IMR-90 (cell line): Measurements from ENCODE around the gene COX6A2. TPM values are rescaled to one million over a fixed set of nuclear protein-coding genes. Genes with fewer than 3 reads are reported as not detected.
A peak's percentile ranks its signal among the peaks of the same experiment; 100 is the strongest.

ENCODE experiments used
- ATAC-seq: fragments of 200-7000 bp; cut with Tn5 transposase; 2 replicates; pipeline ENCODE4 v1.9.1; 2020; ENCODE audit warnings: low read depth, mild to moderate bottlenecking, moderate library complexity
- BruUV-seq: library from RNA; stranded (reverse); fragments of 400-500 nt; replicated peaks from 2 replicates; lab custom pipeline; 2021; lab: Mats Ljungman, UMichigan
- CTCF ChIA-PET: fragments of 300-600 bp; formaldehyde crosslinking; extraction: SDS; loops from one replicate; lab custom pipeline; 2021; ENCODE audit warnings: antibody characterized with exemption; lab: Yijun Ruan, JAX
- POLR2A ChIA-PET: fragments of 300-600 bp; sonication (Branson Sonifier 250); formaldehyde crosslinking; loops from one replicate; lab custom pipeline; 2022; ENCODE audit warnings: antibody characterized with exemption; ENCODE audit not compliant: unreplicated experiment; lab: Charles Lee
- DNase-seq: peaks from one replicate; pipeline ENCODE4 v3.0.0; 2013
- H2AFZ ChIP-seq: replicated peaks from 2 replicates; pipeline ENCODE3; 2013; ENCODE audit warnings: low read length, mild to moderate bottlenecking; ENCODE audit not compliant: poor library complexity
- H2AK5ac ChIP-seq: 2 replicates; pipeline ENCODE4 v1.6.1; 2013; ENCODE audit warnings: low read depth, low read length, inconsistent platforms
- H2AK9ac ChIP-seq: replicated peaks from 2 replicates; pipeline ENCODE3; 2013; ENCODE audit warnings: mild to moderate bottlenecking, low read depth, low read length, moderate library complexity; ENCODE audit not compliant: poor library complexity
- H2BK120ac ChIP-seq: 2 replicates; pipeline ENCODE4 v1.6.1; 2013; ENCODE audit warnings: low read depth, low read length, inconsistent platforms
- H2BK15ac ChIP-seq: 3 replicates; pipeline ENCODE4 v1.6.1; 2013; ENCODE audit warnings: low read depth, low read length, inconsistent platforms
- H2BK20ac ChIP-seq: 2 replicates; pipeline ENCODE4 v1.6.1; 2013; ENCODE audit warnings: low read depth, mild to moderate bottlenecking, inconsistent platforms, low read length, moderate library complexity
- H2BK5ac ChIP-seq: 2 replicates; pipeline ENCODE4 v1.6.1; 2013; ENCODE audit warnings: mild to moderate bottlenecking, low read depth, low read length, inconsistent platforms; ENCODE audit not compliant: poor library complexity, severe bottlenecking
- H3K14ac ChIP-seq: replicated peaks from 2 replicates; pipeline ENCODE4 v1.6.1; 2013; ENCODE audit warnings: low read depth, low read length, inconsistent platforms
- H3K18ac ChIP-seq: 2 replicates; pipeline ENCODE4 v1.6.1; 2013; ENCODE audit warnings: low read depth, low read length, control low read depth
- H3K23ac ChIP-seq: 2 replicates; pipeline ENCODE4 v1.6.1; 2013; ENCODE audit warnings: low read depth, low read length, inconsistent platforms
- H3K27ac ChIP-seq: 2 replicates; pipeline ENCODE4 v1.5.1; 2013; ENCODE audit warnings: mild to moderate bottlenecking, control low read depth, low read length; ENCODE audit not compliant: insufficient read depth
- H3K27me3 ChIP-seq: 2 replicates; pipeline ENCODE4 v1.6.1; 2013; ENCODE audit warnings: low read length; ENCODE audit not compliant: control insufficient read depth, insufficient read depth
- H3K36me3 ChIP-seq: 2 replicates; pipeline ENCODE4 v1.6.1; 2013; ENCODE audit warnings: low read length, mixed read lengths; ENCODE audit not compliant: control insufficient read depth, insufficient read depth
- H3K4ac ChIP-seq: 2 replicates; pipeline ENCODE4 v1.6.1; 2013; ENCODE audit warnings: low read depth, low read length, inconsistent platforms
- H3K4me1 ChIP-seq: 2 replicates; pipeline ENCODE4 v1.6.1; 2013; ENCODE audit warnings: low read length, mixed read lengths; ENCODE audit not compliant: control insufficient read depth, insufficient read depth
- H3K4me2 ChIP-seq: 2 replicates; pipeline ENCODE4 v1.6.1; 2013; ENCODE audit warnings: low read depth, mild to moderate bottlenecking, control low read depth, low read length, moderate library complexity
- H3K4me3 ChIP-seq: 2 replicates; pipeline ENCODE4 v1.5.1; 2013; ENCODE audit warnings: low read depth, mild to moderate bottlenecking, control low read depth, low read length, moderate library complexity; ENCODE audit not compliant: insufficient read depth
- H3K56ac ChIP-seq: 2 replicates; pipeline ENCODE4 v1.6.1; 2013; ENCODE audit warnings: low read length, inconsistent platforms; ENCODE audit not compliant: insufficient read depth; ENCODE audit errors: extremely low read depth
- H3K79me1 ChIP-seq, 2 experiments: 2 replicates each; pipeline ENCODE4 v1.6.1; 2013; ENCODE audit warnings: low read length in 2 of 2, inconsistent platforms in 1 of 2, low read depth in 1 of 2
- H3K9ac ChIP-seq: 2 replicates; pipeline ENCODE4 v1.6.1; 2013; ENCODE audit warnings: low read depth, low read length, control low read depth
- H3K9me1 ChIP-seq: 2 replicates; pipeline ENCODE4 v1.6.1; 2013; ENCODE audit warnings: low read length, inconsistent platforms; ENCODE audit not compliant: insufficient read depth
- H3K9me3 ChIP-seq: 2 replicates; pipeline ENCODE4 v1.6.1; 2013; ENCODE audit warnings: low read length; ENCODE audit not compliant: control insufficient read depth, insufficient read depth
- H4K20me1 ChIP-seq: 2 replicates; pipeline ENCODE4 v1.6.1; 2013; ENCODE audit warnings: low read length, inconsistent platforms; ENCODE audit not compliant: insufficient read depth
- H4K5ac ChIP-seq: 2 replicates; pipeline ENCODE4 v1.6.1; 2013; ENCODE audit warnings: mild to moderate bottlenecking, low read depth, low read length, control low read depth
- H4K8ac ChIP-seq, 2 experiments: 2 replicates each; pipeline ENCODE4 v1.6.1; 2013; ENCODE audit warnings: low read depth in 2 of 2, low read length in 2 of 2, control low read depth in 1 of 2, inconsistent platforms in 1 of 2
- H4K91ac ChIP-seq: 2 replicates; pipeline ENCODE4 v1.6.1; 2013; ENCODE audit warnings: low read depth, low read length, inconsistent platforms; ENCODE audit not compliant: insufficient read depth
- BHLHE40 ChIP-seq: fragments of 150-350 bp; IDR thresholded peaks from 2 replicates; pipeline ENCODE4 v1.6.1; 2016; ENCODE audit warnings: mild to moderate bottlenecking, low read depth, low read length
- CEBPB ChIP-seq: IDR thresholded peaks from 2 replicates; pipeline ENCODE4 v1.6.1; 2012; ENCODE audit warnings: low read depth, low read length, improper control_type of control experiment
- CTCF ChIP-seq: conservative IDR thresholded peaks from 2 replicates; pipeline ENCODE4 v1.5.1; 2012; ENCODE audit warnings: mild to moderate bottlenecking, low read depth, low read length, improper control_type of control experiment
- ELK1 ChIP-seq: fragments of 150-350 bp; IDR thresholded peaks from 2 replicates; pipeline ENCODE4 v1.6.1; 2016; ENCODE audit warnings: low read depth, mild to moderate bottlenecking, low read length, moderate library complexity, borderline replicate concordance
- FOS ChIP-seq: fragments of 150-350 bp; IDR thresholded peaks from 2 replicates; pipeline ENCODE4 v1.6.1; 2016; ENCODE audit warnings: low read depth, low read length
- MAZ ChIP-seq: IDR thresholded peaks from 2 replicates; pipeline ENCODE4 v1.6.1; 2012; ENCODE audit warnings: low read depth, mild to moderate bottlenecking, low read length, improper control_type of control experiment, moderate library complexity, borderline replicate concordance
- MXI1 ChIP-seq: IDR thresholded peaks from 2 replicates; pipeline ENCODE4 v1.6.1; 2012; ENCODE audit warnings: low read depth, mild to moderate bottlenecking, low read length, moderate library complexity, borderline replicate concordance
- POLR2A ChIP-seq: IDR thresholded peaks from 2 replicates; pipeline ENCODE4 v1.6.1; 2012; ENCODE audit warnings: mild to moderate bottlenecking, low read depth, low read length
- RAD21 ChIP-seq: IDR thresholded peaks from 2 replicates; pipeline ENCODE4 v1.6.1; 2012; ENCODE audit warnings: low read length, improper control_type of control experiment
- RCOR1 ChIP-seq: IDR thresholded peaks from 2 replicates; pipeline ENCODE4 v1.6.1; 2012; ENCODE audit warnings: mild to moderate bottlenecking, low read length, improper control_type of control experiment; ENCODE audit not compliant: insufficient replicate concordance
- RFX5 ChIP-seq: IDR thresholded peaks from 2 replicates; pipeline ENCODE4 v1.8.0; 2012; ENCODE audit warnings: low read depth, mild to moderate bottlenecking, low read length, moderate library complexity
- SMC3 ChIP-seq: fragments of 150-350 bp; IDR thresholded peaks from 2 replicates; pipeline ENCODE4 v1.6.1; 2016; ENCODE audit warnings: low read depth, mild to moderate bottlenecking, antibody characterized with exemption, low read length, moderate library complexity
- WGBS, 2 experiments: methylation state at CpG; one replicate each; pipeline versions ENCODE4 v1.1.5 to v1.1.7; 2013; ENCODE audit warnings: missing lambda C conversion rate in 2 of 2; ENCODE audit not compliant: insufficient read length in 1 of 2; ENCODE audit errors: extremely low coverage in 2 of 2; 5-methylcytosine and 5-hydroxymethylcytosine counted together
- dilution Hi-C: fragments of 300-500 bp; cut with HindIII; formaldehyde crosslinking; loops from one replicate; pipeline ENCODE4 v1.14.3; 2018; ENCODE audit warnings: low sequenced_read_pairs; ENCODE audit not compliant: unreplicated experiment
- in situ Hi-C: fragments of 300-500 bp; cut with MboI; formaldehyde crosslinking; loops from 3 replicates; pipeline ENCODE4 v1.14.3; 2019; ENCODE audit warnings: low sequenced_read_pairs, inconsistent platforms, mixed read lengths
- intact Hi-C: fragments of 100-400 bp; cut with micrococcal nuclease; formaldehyde crosslinking; loops from 2 replicates; pipeline ENCODE4 v1.10.0; 2022
- polyA plus RNA-seq, 3 experiments: library from polyadenylated mRNA; depleted of rRNA; stranded (reverse); fragments of >200 nt; gene quantifications; 2 replicates each; pipeline ENCODE4 v1.2.3, GENCODE V29; 2012; ENCODE audit warnings: low replicate concordance in 1 of 3
- total RNA-seq: library from RNA; depleted of rRNA; stranded (reverse); fragments of >200 nt; gene quantifications from 2 replicates; pipeline ENCODE4 v1.2.3, GENCODE V29; 2012

Gene COX6A2
- total and polyA plus RNA-seq, 2 of the 4 experiments (the other 2 are of a cell fraction): not detected

- Histone ChIP-seq H2AK9ac (peak within 1 kb of the TSS; percentile 100), H3K9ac (peak within 1 kb of the TSS; percentile 85), H3K79me1 (peaks cover 13 to 58% of the 10 kb centered on the region in 2 experiments), H3K9me1 (peaks cover 18% of the 10 kb centered on the region; the same call in 1 of the 2 replicates), H3K27ac (peak within 1 kb of the TSS; percentile 90), H2BK20ac (no peak within 1 kb of the TSS), H3K14ac (peak within 1 kb of the TSS; percentile 93), H4K20me1 (peaks cover 32% of the 10 kb centered on the region), H3K27me3 (no peaks in the 10 kb centered on the region), H3K56ac (peak within 1 kb of the TSS; percentile 86), H3K18ac (peak within 1 kb of the TSS; percentile 71), H4K91ac (peak within 1 kb of the TSS; percentile 97), H3K4me2 (peak within 1 kb of the TSS; percentile 93), H4K8ac (peak within 1 kb of the TSS; percentile 16 to 96), H4K5ac (peak within 1 kb of the TSS; percentile 69), H3K23ac (peak within 1 kb of the TSS; percentile 91), H2AFZ (peak within 1 kb of the TSS; percentile 96), H3K4me1 (peaks cover 11% of the 10 kb centered on the region), H2BK120ac (peak within 1 kb of the TSS; percentile 93), H2BK5ac (peak within 1 kb of the TSS; percentile 96), H2BK15ac (no peak within 1 kb of the TSS; the same call in 2 of the 3 replicates), H2AK5ac (peak within 1 kb of the TSS; percentile 81), H3K36me3 (peaks cover 7% of the 10 kb centered on the region), H3K9me3 (no peaks in the 10 kb centered on the region), H3K4ac (peak within 1 kb of the TSS; percentile 94), H3K4me3 (peak within 1 kb of the TSS; percentile 55)
- POLR2A ChIA-PET: interaction anchor here (0.7 to 2.5 kb wide), 2 partner anchors 13 to 14 kb away, joined by 4 to 16 read pairs; partner anchors contain the start of gene TGFB1I1
- no TSS peak for BruUV-seq
- WGBS, 2 experiments: 1% methylated on average over 45 of the region's 91 CpGs; no CpG with 5 or more reads in 1 of the 2 experiments
- ATAC-seq (peak; percentile 85), DNase-seq (peak; percentile 99)
- CTCF ChIA-PET: interaction anchor here (0.6 kb wide), 1 partner anchor 9 kb away, joined by 3 read pairs; no protein-coding TSS in a partner anchor
- in situ Hi-C loops (loop anchor here (25.0 kb wide), 1 partner anchor 403 kb away; the partner anchor contains the start of gene ZNF267), dilution Hi-C loops (no loop called here), intact Hi-C loops (loop anchor here (1.0 to 2.0 kb wide), 2 partner anchors 13 to 410 kb away; partner anchors contain the start of gene TGFB1I1)
- TF ChIP-seq RCOR1 (no peak), MXI1 (peak; percentile 89; the same call in 1 of the 2 replicates), BHLHE40 (peak; percentile 9; the same call in 1 of the 2 replicates), CEBPB (peak; percentile 96), MAZ (peak; percentile 3; the same call in 1 of the 2 replicates), RFX5 (no peak), FOS (no peak), RAD21 (peak; percentile 39), POLR2A (peak; percentile 92), ELK1 (no peak), SMC3 (0 out of 2 replicates have a peak, but pooled peaks have one; percentile 35), CTCF (peak; percentile 51)
Observed at GRCh38 chr16:31458844-31459686, 30.9 kb upstream of the COX6A2 start, which contains the start of gene ARMC5. ARMC5 (plus strand) TSS chr16:31459501; CDS start chr16:31459525, 24 bp downstream.
